ENCODE data around the gene FAM3C.
A peak's percentile ranks its signal among the peaks of the same experiment; 100 is the strongest.

- TF ChIP-seq CTCF (IDR thresholded peaks at IDR 0.05) (peak; percentile 97 to 99 (median 99)), POLR2A (IDR thresholded peaks at IDR 0.05) (peak; percentile 67 to 79)
Observed at GRCh38 chr7:121395961-121396757, at the start of gene FAM3C.
